ENCODE data around the gene MEGF11. TPM values are rescaled to one million over a fixed set of nuclear protein-coding genes. Genes with fewer than 3 reads are reported as not detected.

The MEGF11 gene
- not detected for total RNA-seq (2013)
- not detected for polyA plus RNA-seq
- polyA minus RNA-seq: not detected in 2 replicates
- total RNA-seq: 0 to 2.3 (median 0.23) reads per million in 11 experiments

DNA sequence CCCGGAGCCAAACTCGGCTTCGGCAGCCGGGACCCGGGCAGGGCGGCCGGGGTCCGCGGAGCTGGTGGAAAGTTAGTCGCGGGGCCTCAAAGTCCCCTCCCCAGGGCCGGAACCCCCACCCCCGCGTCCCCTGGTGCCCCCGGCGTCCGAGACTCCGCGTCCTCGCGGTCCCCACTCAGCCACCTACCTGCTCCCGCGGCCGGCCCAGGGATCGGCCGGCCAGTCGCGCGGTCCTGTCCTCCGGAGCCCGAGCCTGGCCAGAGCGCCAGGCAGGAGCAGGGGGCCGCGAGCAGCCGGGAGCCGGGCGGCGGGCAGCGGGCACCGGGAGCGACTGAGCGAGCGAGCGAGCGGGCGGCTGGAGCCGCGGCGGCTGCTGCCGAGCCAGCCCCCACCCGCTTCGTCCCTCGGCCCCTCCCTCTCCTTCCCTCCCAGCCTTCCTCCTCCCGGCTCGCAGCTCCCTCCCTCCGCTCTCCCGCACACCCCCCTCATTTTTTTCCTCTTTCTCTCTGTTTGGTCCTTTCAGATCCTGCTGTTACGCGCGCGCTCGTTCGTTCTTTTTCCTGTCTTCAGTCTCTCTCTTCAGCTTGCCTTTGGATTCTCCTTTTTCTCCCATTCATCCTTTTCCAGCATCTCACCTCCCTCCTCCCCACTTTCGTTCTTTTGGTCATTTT lies at the start of gene MEGF11:
Gene MEGF11 (minus strand): TSS at position 333 of the 671 bp plus-strand sequence. CDS start 125,347 bp downstream, outside the sequence.
- Histone ChIP-seq H2AFZ (ENCODE audit: insufficient read depth, low read depth, low read length, poor library complexity, severe bottlenecking) (peak within 1 kb of the TSS; percentile 63), H3K4me1 (ENCODE audit: control insufficient read depth in 1 of 2, insufficient read depth in 2 of 2, low read length in 2 of 2) (peaks cover 22 to 30% of the 10 kb centered on the region in 2 donors), H3K27me3 (ENCODE audit: control insufficient read depth in 2 of 2, insufficient read depth in 2 of 2, low read length in 2 of 2) (peaks cover 90 to 94% of the 10 kb centered on the region in 2 donors), H3K36me3 (replicated peaks in 1 of 2; ENCODE audit: control insufficient read depth in 1 of 2, insufficient read depth in 2 of 2, low read length in 2 of 2) (no peaks in the 10 kb centered on the region), H3K4me3 (replicated peaks in 1 of 3; ENCODE audit: low read depth in 2 of 3, low read length in 3 of 3) (peak within 1 kb of the TSS; percentile 12 to 77 (median 33)), H3K4me2 (replicated peaks; ENCODE audit: extremely low read depth, low read length, poor library complexity, severe bottlenecking) (peak within 1 kb of the TSS; percentile 92), H3K9ac (ENCODE audit: insufficient read depth, low read length, poor library complexity, severe bottlenecking) (peak within 1 kb of the TSS; percentile 32), H3K9me3 (replicated peaks in 1 of 2; ENCODE audit: control insufficient read depth in 1 of 2, insufficient read depth in 1 of 2, low read length in 2 of 2) (peaks cover 0 to 31% of the 10 kb centered on the region in 2 donors), H3K79me2 (ENCODE audit: insufficient read depth, low read length) (no peaks in the 10 kb centered on the region), H3K27ac (ENCODE audit: low read depth in 1 of 2, low read length in 2 of 2) (no peak within 1 kb of the TSS), H4K20me1 (ENCODE audit: insufficient read depth, low read length) (no peaks in the 10 kb centered on the region)
- Mint-ChIP-seq H3K4me1 (peaks cover 27% of the 10 kb centered on the region), H3K27me3 (ENCODE audit: low read depth in 3 of 3) (peaks cover 77 to 95% (median 80%) of the 10 kb centered on the region in 3 donors), H3K4me3 (peak within 1 kb of the TSS; percentile 80 to 97), H3K36me3 (peaks cover 6 to 7% of the 10 kb centered on the region in 2 donors), H3K9me3 (peaks cover 0 to 22% (median 12%) of the 10 kb centered on the region in 7 donors), H3K27ac (no peak within 1 kb of the TSS)
- TF ChIP-seq CTCF (IDR thresholded peaks at IDR 0.05): no peak
- intact Hi-C loops (cut with micrococcal nuclease): no loop called here
- no peak for DNase-seq
- under 1% methylated on average over 57 of the region's 64 CpGs for WGBS (ENCODE audit: insufficient coverage)

- no peak overlapping the region for H3K4me3 ChIP-seq (replicated peaks in 1 of 3; ENCODE audit: low read depth in 2 of 3, low read length in 3 of 3)
- peaks cover 52 to 74% of the 10 kb centered on the region in 2 donors for H3K36me3 Mint-ChIP-seq
- H3K27ac ChIP-seq (ENCODE audit: low read depth in 1 of 2, low read length in 2 of 2): no peak overlapping the region
- no peaks in the 10 kb centered on the region for H3K9me3 Mint-ChIP-seq
- H3K4me3 Mint-ChIP-seq: no peak overlapping the region
- H3K27me3 Mint-ChIP-seq (ENCODE audit: low read depth in 3 of 3): no peaks in the 10 kb centered on the region
- intact Hi-C loops (cut with micrococcal nuclease): no loop called here
- peaks cover 36 to 72% of the 10 kb centered on the region in 2 donors for H3K36me3 ChIP-seq (replicated peaks in 1 of 2; ENCODE audit: control insufficient read depth in 1 of 2, insufficient read depth in 2 of 2, low read length in 2 of 2)
- H3K4me2 ChIP-seq (replicated peaks; ENCODE audit: extremely low read depth, low read length, poor library complexity, severe bottlenecking): no peak overlapping the region
- DNase-seq: no peak
- no peaks in the 10 kb centered on the region for H3K27me3 ChIP-seq (ENCODE audit: control insufficient read depth in 2 of 2, insufficient read depth in 2 of 2, low read length in 2 of 2)
- peaks cover 13% of the 10 kb centered on the region for H3K79me2 ChIP-seq (ENCODE audit: insufficient read depth, low read length)
- WGBS (ENCODE audit: insufficient coverage): 96% methylated on average over 4 of the region's 5 CpGs
- H3K4me1 ChIP-seq (ENCODE audit: control insufficient read depth in 1 of 2, insufficient read depth in 2 of 2, low read length in 2 of 2): no peaks in the 10 kb centered on the region
- no peak for TF ChIP-seq CTCF (IDR thresholded peaks at IDR 0.05)
- no peak overlapping the region for H3K9ac ChIP-seq (ENCODE audit: insufficient read depth, low read length, poor library complexity, severe bottlenecking)
- H4K20me1 ChIP-seq (ENCODE audit: insufficient read depth, low read length): peaks cover 3% of the 10 kb centered on the region
- no peaks in the 10 kb centered on the region for H3K4me1 Mint-ChIP-seq
- no peak overlapping the region for H2AFZ ChIP-seq (ENCODE audit: insufficient read depth, low read depth, low read length, poor library complexity, severe bottlenecking)
- no peak overlapping the region for H3K27ac Mint-ChIP-seq
- no peaks in the 10 kb centered on the region for H3K9me3 ChIP-seq (replicated peaks in 1 of 2; ENCODE audit: control insufficient read depth in 1 of 2, insufficient read depth in 1 of 2, low read length in 2 of 2)
Observed at GRCh38 chr15:66302489-66303278, 49.1 kb upstream of the MEGF11 start.
